Measurements from ENCODE around the gene FADS3.

- TF ChIP-seq CTCF (IDR thresholded peaks at IDR 0.05) (no peak), POLR2A (IDR thresholded peaks at IDR 0.05) (no peak)
Measured at GRCh38 chr11:61911128-61911700, 19.9 kb upstream of the FADS3 start.
